GM12865 (cell line): ENCODE results near the gene UPF3A.

Source experiments
- DNase-seq: peaks from one replicate; pipeline ENCODE4 v3.0.0; 2010; ENCODE audit warnings: low read depth
- H3K4me3 ChIP-seq: 2 replicates; pipeline ENCODE4 v1.5.1; 2011; ENCODE audit warnings: mild to moderate bottlenecking, low read depth, low read length, control low read depth
- TF ChIP-seq, protein P1 (sequence below): IDR thresholded peaks from 2 replicates; pipeline ENCODE4 v1.5.1; 2011; ENCODE audit warnings: low read length, control low read depth, low read depth, inconsistent platforms; ENCODE audit not compliant: insufficient read depth; ENCODE audit errors: missing control alignments

UPF3A gene, protein sequence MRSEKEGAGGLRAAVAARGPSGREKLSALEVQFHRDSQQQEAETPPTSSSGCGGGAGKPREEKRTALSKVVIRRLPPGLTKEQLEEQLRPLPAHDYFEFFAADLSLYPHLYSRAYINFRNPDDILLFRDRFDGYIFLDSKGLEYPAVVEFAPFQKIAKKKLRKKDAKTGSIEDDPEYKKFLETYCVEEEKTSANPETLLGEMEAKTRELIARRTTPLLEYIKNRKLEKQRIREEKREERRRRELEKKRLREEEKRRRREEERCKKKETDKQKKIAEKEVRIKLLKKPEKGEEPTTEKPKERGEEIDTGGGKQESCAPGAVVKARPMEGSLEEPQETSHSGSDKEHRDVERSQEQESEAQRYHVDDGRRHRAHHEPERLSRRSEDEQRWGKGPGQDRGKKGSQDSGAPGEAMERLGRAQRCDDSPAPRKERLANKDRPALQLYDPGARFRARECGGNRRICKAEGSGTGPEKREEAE

DNA sequence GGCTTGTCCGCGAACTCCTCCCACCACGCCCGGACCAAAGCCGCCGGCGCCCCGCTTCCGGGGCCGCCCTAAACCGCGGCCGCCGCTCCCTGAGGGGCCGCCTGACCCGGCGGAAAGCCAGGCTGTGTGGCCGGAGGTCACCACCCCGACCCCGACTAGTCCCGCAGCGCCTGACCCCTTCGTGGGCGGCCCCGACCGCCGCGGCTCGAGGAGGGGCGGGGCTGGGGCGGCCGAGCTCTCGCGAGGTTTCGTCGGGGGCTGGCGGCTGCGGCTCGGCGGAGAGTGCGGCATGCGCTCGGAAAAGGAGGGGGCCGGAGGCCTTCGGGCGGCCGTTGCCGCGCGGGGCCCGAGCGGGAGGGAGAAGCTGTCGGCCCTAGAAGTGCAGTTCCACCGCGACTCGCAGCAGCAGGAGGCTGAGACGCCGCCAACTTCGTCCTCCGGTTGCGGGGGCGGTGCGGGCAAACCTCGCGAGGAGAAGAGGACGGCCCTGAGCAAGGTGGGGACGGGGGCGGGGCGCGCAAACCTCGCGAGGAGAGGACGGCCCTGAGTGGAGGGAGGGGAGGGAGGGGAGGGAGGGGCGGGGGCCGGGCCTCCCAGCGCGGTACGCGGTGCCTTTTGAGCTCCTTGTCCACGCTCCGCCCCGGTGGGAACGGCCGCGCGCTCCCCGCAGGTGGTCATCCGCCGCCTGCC, at the start of gene UPF3A:
TSS of gene UPF3A (plus strand) at position 251 of the 690 bp plus-strand sequence. CDS start at position 290, 39 bp downstream.
- peak; percentile 97 for DNase-seq
- TF ChIP-seq, protein P1, sequence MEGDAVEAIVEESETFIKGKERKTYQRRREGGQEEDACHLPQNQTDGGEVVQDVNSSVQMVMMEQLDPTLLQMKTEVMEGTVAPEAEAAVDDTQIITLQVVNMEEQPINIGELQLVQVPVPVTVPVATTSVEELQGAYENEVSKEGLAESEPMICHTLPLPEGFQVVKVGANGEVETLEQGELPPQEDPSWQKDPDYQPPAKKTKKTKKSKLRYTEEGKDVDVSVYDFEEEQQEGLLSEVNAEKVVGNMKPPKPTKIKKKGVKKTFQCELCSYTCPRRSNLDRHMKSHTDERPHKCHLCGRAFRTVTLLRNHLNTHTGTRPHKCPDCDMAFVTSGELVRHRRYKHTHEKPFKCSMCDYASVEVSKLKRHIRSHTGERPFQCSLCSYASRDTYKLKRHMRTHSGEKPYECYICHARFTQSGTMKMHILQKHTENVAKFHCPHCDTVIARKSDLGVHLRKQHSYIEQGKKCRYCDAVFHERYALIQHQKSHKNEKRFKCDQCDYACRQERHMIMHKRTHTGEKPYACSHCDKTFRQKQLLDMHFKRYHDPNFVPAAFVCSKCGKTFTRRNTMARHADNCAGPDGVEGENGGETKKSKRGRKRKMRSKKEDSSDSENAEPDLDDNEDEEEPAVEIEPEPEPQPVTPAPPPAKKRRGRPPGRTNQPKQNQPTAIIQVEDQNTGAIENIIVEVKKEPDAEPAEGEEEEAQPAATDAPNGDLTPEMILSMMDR: no peak
- peak within 1 kb of the TSS; percentile 88 for H3K4me3 ChIP-seq

DNA sequence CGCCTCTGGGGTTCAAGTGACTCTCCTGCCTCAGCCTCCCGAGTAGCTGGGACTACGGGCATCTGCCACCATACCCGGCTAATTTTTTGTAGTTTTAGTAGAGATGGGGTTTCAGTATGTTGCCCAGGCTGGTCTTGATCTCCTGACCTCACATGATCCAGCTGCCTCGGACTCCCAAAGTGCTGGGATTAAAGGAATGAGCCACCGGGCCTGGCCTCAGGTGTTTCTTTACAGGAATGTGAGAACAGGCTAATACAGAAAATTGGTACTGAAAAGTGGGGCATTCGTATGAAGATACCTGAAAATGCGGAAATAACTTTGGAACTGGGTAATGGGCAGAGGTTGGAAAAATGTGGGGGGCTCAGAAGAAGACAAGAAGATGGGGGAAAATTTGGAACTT, 49.5 kb upstream of the UPF3A start:
- TF ChIP-seq, protein P1: no peak
- DNase-seq: no peak
- no peak overlapping the region for H3K4me3 ChIP-seq

GRCh38 chr13:114234266-114234644, 47.1 kb upstream of the UPF3A start:
- peak overlapping the region; percentile 77 for H3K4me3 ChIP-seq
- no peak for DNase-seq
- TF ChIP-seq, protein P1: no peak

DNA sequence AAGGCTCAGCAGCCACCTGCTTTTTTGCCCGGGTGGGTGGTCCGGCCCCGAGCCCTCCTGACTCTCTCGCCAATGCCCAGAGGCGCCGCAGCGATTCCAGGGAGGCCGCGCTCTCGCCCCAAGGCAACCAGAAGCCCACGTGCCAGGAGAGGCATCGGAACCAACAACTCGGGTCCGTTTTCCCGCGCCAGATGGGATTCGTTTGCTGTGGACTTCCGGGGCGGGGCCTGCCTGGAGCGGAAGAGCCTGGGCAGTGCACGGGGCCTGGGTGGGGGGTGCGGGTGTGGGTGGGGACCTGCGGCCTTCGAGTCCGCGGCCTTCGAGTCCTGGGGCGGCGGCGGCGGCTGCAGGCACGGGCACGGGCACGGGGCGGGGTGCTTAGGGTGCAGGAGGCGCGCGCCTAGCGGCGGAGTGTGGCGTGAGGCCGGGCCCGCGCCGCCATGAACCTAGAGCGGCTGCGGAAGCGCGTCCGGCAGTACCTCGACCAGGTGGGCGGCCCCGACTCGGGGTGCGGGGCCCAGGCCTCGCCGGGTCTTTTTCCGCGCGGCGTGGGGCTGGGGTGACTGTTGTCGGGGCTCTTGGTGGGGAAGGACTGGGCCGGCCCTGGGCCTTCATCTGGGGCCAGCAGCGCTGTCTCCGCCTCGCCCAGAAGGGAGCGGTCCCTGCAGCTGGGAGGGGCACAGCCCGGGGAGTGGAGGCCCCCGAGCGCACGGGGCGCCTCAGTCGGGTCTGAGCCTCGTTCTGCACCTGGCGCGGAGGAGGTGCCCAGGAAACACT, 46.6 kb upstream of the UPF3A start, which contains the start of gene CDC16:
TSS of gene CDC16 (plus strand) at position 253 of the 777 bp plus-strand sequence. CDS start at position 441, 188 bp downstream.
- H3K4me3 ChIP-seq: peak within 1 kb of the TSS; percentile 77
- peak; percentile 96 for DNase-seq
- TF ChIP-seq, protein P1: peak; percentile 19

DNA sequence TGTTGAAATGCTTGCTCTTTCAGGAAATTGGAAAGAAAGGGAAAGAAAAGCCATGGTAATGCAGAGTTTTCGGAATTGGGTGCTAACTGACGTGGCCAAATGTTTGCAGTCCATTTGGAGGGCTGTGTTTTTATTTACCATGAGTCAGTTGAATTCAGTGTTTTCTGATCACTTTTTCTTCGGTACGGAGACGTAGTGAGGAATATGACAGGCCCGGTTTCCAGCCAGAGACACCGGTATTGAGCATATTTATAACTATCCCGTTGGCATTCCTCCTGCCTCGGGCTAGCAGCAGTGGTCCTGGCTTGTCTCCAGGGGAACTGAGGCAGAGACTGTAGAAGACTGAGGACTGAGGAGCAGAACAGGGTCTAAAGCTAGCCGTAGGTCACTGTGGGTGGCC, 45.7 kb upstream of the UPF3A start:
- peak overlapping the region; percentile 77 for H3K4me3 ChIP-seq
- TF ChIP-seq, protein P1: no peak
- no peak for DNase-seq

DNA sequence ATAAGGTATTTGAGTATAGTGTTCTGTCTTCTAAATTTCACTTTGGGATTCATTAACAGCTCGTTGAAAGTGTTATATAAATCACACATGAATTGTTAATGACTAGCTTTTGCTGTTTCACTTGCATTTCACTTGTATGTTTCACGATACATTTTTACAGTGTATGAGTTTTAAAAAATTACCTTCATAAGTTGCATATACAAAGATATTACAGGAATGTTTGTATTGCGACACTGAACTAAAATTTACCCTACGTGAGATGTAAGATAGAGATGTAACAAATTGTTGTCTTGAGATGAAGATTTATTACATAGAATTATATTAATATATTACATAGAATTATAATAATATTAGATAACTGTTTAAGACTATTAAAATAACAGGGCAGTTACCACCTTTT, 45.2 kb upstream of the UPF3A start:
- no peak for DNase-seq
- TF ChIP-seq, protein P1: no peak
- peak overlapping the region; percentile 77 for H3K4me3 ChIP-seq
